H1 (cell line): ENCODE data around the gene HSPD1. TPM values are rescaled to one million over a fixed set of nuclear protein-coding genes. Genes with fewer than 3 reads are reported as not detected.

ENCODE experiments used
- CTCF ChIA-PET: fragments of 300-600 bp; sonication (Branson Sonifier 250); formaldehyde crosslinking; loops from one replicate; lab custom pipeline; 2021; ENCODE audit not compliant: partially characterized antibody; lab: Charles Lee
- POLR2A ChIA-PET: fragments of 300-600 bp; sonication (Branson Sonifier 250); formaldehyde crosslinking; loops from one replicate; lab custom pipeline; 2021; ENCODE audit warnings: inconsistent platforms; ENCODE audit not compliant: partially characterized antibody; lab: Charles Lee
- DNase-seq, 2 experiments: peaks; one replicate each; pipeline versions ENCODE4 v3.0.0 to v3.0.0-alpha.2; 2010 to 2022; ENCODE audit warnings: low spot score in 2 of 2, low read depth in 1 of 2, mixed read lengths in 1 of 2
- FAIRE-seq: peaks from 2 replicates; lab custom pipeline; 2011; peaks lifted over from hg19 to GRCh38; lab: Jason Lieb, UNC
- H2AFZ ChIP-seq: 2 replicates; pipeline ENCODE4 v1.8.1; 2012; ENCODE audit warnings: low read length, inconsistent platforms
- H2AK5ac ChIP-seq: 2 replicates; pipeline ENCODE4 v1.6.1; 2013; ENCODE audit warnings: low read depth, low read length
- H2BK120ac ChIP-seq: replicated peaks from 2 replicates; pipeline ENCODE3; 2013; ENCODE audit warnings: low read depth, low read length, inconsistent platforms
- H2BK12ac ChIP-seq: 2 replicates; pipeline ENCODE4 v1.6.1; 2013; ENCODE audit warnings: low read depth, low read length
- H2BK15ac ChIP-seq: 2 replicates; pipeline ENCODE4 v1.6.1; 2013; ENCODE audit warnings: low read length
- H2BK20ac ChIP-seq: 2 replicates; pipeline ENCODE4 v1.6.1; 2013; ENCODE audit warnings: low read length
- H2BK5ac ChIP-seq: 2 replicates; pipeline ENCODE4 v1.6.1; 2013; ENCODE audit warnings: low read depth, low read length
- H3K14ac ChIP-seq: 2 replicates; pipeline ENCODE4 v1.6.1; 2013; ENCODE audit warnings: inconsistent platforms; ENCODE audit not compliant: insufficient read length
- H3K18ac ChIP-seq: 2 replicates; pipeline ENCODE4 v1.6.1; 2013; ENCODE audit warnings: low read length; ENCODE audit errors: extremely low read depth
- H3K23ac ChIP-seq: 2 replicates; pipeline ENCODE4 v1.6.1; 2013; ENCODE audit warnings: inconsistent platforms; ENCODE audit not compliant: insufficient read length
- H3K23me2 ChIP-seq: 2 replicates; pipeline ENCODE4 v1.6.1; 2013; ENCODE audit warnings: low read depth, low read length
- H3K27ac ChIP-seq: 2 replicates; pipeline ENCODE4 v1.6.1; 2011; ENCODE audit warnings: low read depth, low read length, inconsistent platforms
- H3K27me3 ChIP-seq, 4 experiments: replicated peaks in 1 of 4; 1 replicate in 1 of 4; 2 replicates in 3 of 4; pipeline versions ENCODE4 v1.6.1 to v1.8.1; 2011 to 2013; ENCODE audit warnings: low read length in 3 of 4, mild to moderate bottlenecking in 3 of 4, inconsistent platforms in 2 of 4, mixed read lengths in 2 of 4, moderate library complexity in 1 of 4; ENCODE audit not compliant: control insufficient read depth in 3 of 4, insufficient read depth in 3 of 4; ENCODE audit errors: extremely low read depth in 1 of 4
- H3K36me3 ChIP-seq, 4 experiments: 2 replicates each; pipeline versions ENCODE4 v1.6.1 to v1.8.1; 2011 to 2013; ENCODE audit warnings: mild to moderate bottlenecking in 4 of 4, low read length in 3 of 4, moderate library complexity in 2 of 4, control low read depth in 1 of 4, inconsistent platforms in 1 of 4; ENCODE audit not compliant: insufficient read depth in 4 of 4, control insufficient read depth in 2 of 4
- H3K4ac ChIP-seq: replicated peaks from 2 replicates; pipeline ENCODE3; 2013; ENCODE audit warnings: low read length, low read depth, mixed read lengths, inconsistent platforms; ENCODE audit not compliant: insufficient read length
- H3K4me1 ChIP-seq, 4 experiments: replicated peaks in 1 of 4; 1 replicate in 1 of 4; 2 replicates in 3 of 4; pipeline versions ENCODE4 v1.6.1 to v1.8.1; 2011 to 2013; ENCODE audit warnings: low read length in 3 of 4, inconsistent platforms in 2 of 4, mixed read lengths in 1 of 4; ENCODE audit not compliant: insufficient read depth in 4 of 4, control insufficient read depth in 3 of 4
- H3K4me2 ChIP-seq, 2 experiments: 2 replicates each; pipeline versions ENCODE4 v1.6.1 to v1.8.1; 2011 to 2013; ENCODE audit warnings: low read depth in 2 of 2, low read length in 2 of 2, control low read depth in 1 of 2, inconsistent platforms in 1 of 2, mild to moderate bottlenecking in 1 of 2; ENCODE audit not compliant: insufficient read depth in 1 of 2
- H3K4me3 ChIP-seq, 4 experiments: fragments of 200-600, 300-600 bp in 1 of 4; sonication (generic), shearing (Covaris generic), sonication (Bioruptor Twin) in 1 of 4; 2 replicates each; pipeline versions ENCODE4 v1.5.1 to v1.8.1; 2011 to 2016; ENCODE audit warnings: low read length in 4 of 4, low read depth in 3 of 4, control low read depth in 2 of 4, inconsistent platforms in 2 of 4, mild to moderate bottlenecking in 2 of 4, mixed read lengths in 1 of 4, moderate library complexity in 1 of 4; ENCODE audit not compliant: insufficient read depth in 2 of 4; ENCODE audit errors: extremely low read depth in 1 of 4
- H3K56ac ChIP-seq: replicated peaks from 2 replicates; pipeline ENCODE3; 2013; ENCODE audit warnings: low read depth, mild to moderate bottlenecking, mixed read lengths, low read length, inconsistent platforms; ENCODE audit not compliant: insufficient read length
- H3K79me1 ChIP-seq: 2 replicates; pipeline ENCODE4 v1.6.1; 2013; ENCODE audit warnings: low read depth, low read length, control low read depth
- H3K79me2 ChIP-seq, 2 experiments: 2 replicates each; pipeline versions ENCODE4 v1.6.1 to v1.8.1; 2012 to 2013; ENCODE audit warnings: low read length in 2 of 2, mild to moderate bottlenecking in 2 of 2, inconsistent platforms in 1 of 2; ENCODE audit not compliant: insufficient read depth in 2 of 2, control insufficient read depth in 1 of 2
- H3K9ac ChIP-seq, 4 experiments: replicated peaks in 1 of 4; 1 replicate in 1 of 4; 2 replicates in 3 of 4; pipeline versions ENCODE4 v1.6.1 to v1.8.1; 2011 to 2013; ENCODE audit warnings: low read depth in 3 of 4, low read length in 3 of 4, control low read depth in 2 of 4, mild to moderate bottlenecking in 2 of 4, moderate library complexity in 2 of 4, inconsistent platforms in 1 of 4; ENCODE audit errors: extremely low read depth in 1 of 4
- H3K9me3 ChIP-seq, 2 experiments: 2 replicates each; pipeline versions ENCODE4 v1.6.1 to v1.8.1; 2012 to 2013; ENCODE audit warnings: mild to moderate bottlenecking in 2 of 2, moderate library complexity in 2 of 2, control low read depth in 1 of 2, inconsistent platforms in 1 of 2, low read depth in 1 of 2, low read length in 1 of 2, mixed read lengths in 1 of 2; ENCODE audit not compliant: insufficient read depth in 2 of 2
- H4K20me1 ChIP-seq, 2 experiments: replicated peaks in 1 of 2; 2 replicates each; pipeline versions ENCODE3 to v1.8.1; 2011 to 2013; ENCODE audit warnings: inconsistent platforms in 2 of 2, low read length in 2 of 2, mild to moderate bottlenecking in 1 of 2; ENCODE audit not compliant: insufficient read depth in 2 of 2, control insufficient read depth in 1 of 2
- H4K5ac ChIP-seq: 2 replicates; pipeline ENCODE4 v1.6.1; 2013; ENCODE audit warnings: low read length, low read depth, mixed read lengths, inconsistent platforms; ENCODE audit not compliant: insufficient read length
- H4K8ac ChIP-seq: 2 replicates; pipeline ENCODE4 v1.8.0; 2013; ENCODE audit warnings: mild to moderate bottlenecking, moderate library complexity, low read length, inconsistent platforms; ENCODE audit not compliant: insufficient read depth; ENCODE audit errors: extremely low read depth
- H4K91ac ChIP-seq: replicated peaks from 2 replicates; pipeline ENCODE3; 2013; ENCODE audit warnings: low read length, mixed read lengths, inconsistent platforms; ENCODE audit not compliant: insufficient read length
- HDAC2 ChIP-seq, 2 experiments: fragments of 300-600 bp in 1 of 2; sonication (generic) in 1 of 2; IDR thresholded peaks; 2 replicates each; pipeline ENCODE4 v1.6.1; 2011 to 2012; ENCODE audit warnings: low read depth in 2 of 2, low read length in 2 of 2, mild to moderate bottlenecking in 2 of 2, moderate library complexity in 2 of 2, borderline replicate concordance in 1 of 2, inconsistent platforms in 1 of 2
- POLR2AphosphoS5 ChIP-seq: IDR thresholded peaks from 2 replicates; pipeline ENCODE4 v1.6.1; 2011; ENCODE audit warnings: low read depth, low read length
- SIN3A ChIP-seq, 2 experiments: IDR thresholded peaks in 1 of 2; conservative IDR thresholded peaks in 1 of 2; 2 replicates each; pipeline ENCODE4 v1.6.1; 2011 to 2012; ENCODE audit warnings: low read length in 2 of 2, improper control_type of control experiment in 1 of 2, low read depth in 1 of 2, mild to moderate bottlenecking in 1 of 2
- SP1 ChIP-seq: IDR thresholded peaks from 2 replicates; pipeline ENCODE4 v1.6.1; 2011; ENCODE audit warnings: low read depth, low read length
- SP4 ChIP-seq: IDR thresholded peaks from 2 replicates; pipeline ENCODE4 v1.6.1; 2012; ENCODE audit warnings: low read length, inconsistent platforms
- TAF1 ChIP-seq: IDR thresholded peaks from 2 replicates; pipeline ENCODE4 v1.6.1; 2011; ENCODE audit warnings: mild to moderate bottlenecking, low read depth, low read length
- ZNF274 ChIP-seq: IDR thresholded peaks from 2 replicates; pipeline ENCODE4 v1.7.0; 2012; ENCODE audit warnings: low read length, borderline replicate concordance; ENCODE audit errors: extremely low read depth
- WGBS, 2 experiments: shearing (Covaris generic) in 1 of 2; methylation state at CpG; one replicate each; pipeline versions ENCODE4 v1.1.6 to v1.1.7; 2013 to 2015; ENCODE audit warnings: low lambda C conversion rate in 2 of 2, mixed read lengths in 2 of 2, inconsistent platforms in 1 of 2, low coverage in 1 of 2, missing lambda C conversion rate in 1 of 2; ENCODE audit not compliant: insufficient replicate concordance in 2 of 2, insufficient coverage in 1 of 2, insufficient read length in 1 of 2; ENCODE audit errors: extremely low coverage in 1 of 2, missing lambda C conversion rate in 1 of 2; 5-methylcytosine and 5-hydroxymethylcytosine counted together
- polyA plus RNA-seq, 7 experiments: library from polyadenylated mRNA; depleted of rRNA in 3 of 7; stranded (reverse) in 5 of 7; unstranded in 2 of 7; fragments of >200 nt in 5 of 7; fragments of 200-250 nt in 2 of 7; gene quantifications; 1 replicate in 5 of 7; 2 replicates in 1 of 7; 4 replicates in 1 of 7; pipeline versions ENCODE4 v1.2.1 to v1.2.3, GENCODE V29; 2011 to 2013; ENCODE audit warnings: missing spikeins in 2 of 7, mixed read lengths in 2 of 7
- total RNA-seq: library from RNA; stranded (reverse); fragmentation: NEBNext Ultra II Directional; extraction: Animal tissue kit (Norgen Biotek cat#: 25700); gene quantifications from 2 replicates; pipeline ENCODE4 v1.2.1, GENCODE V29; 2021
- TF ChIP-seq, protein P1 (sequence below): IDR thresholded peaks from 2 replicates; pipeline ENCODE4 v1.6.1; 2011; ENCODE audit warnings: low read depth, mild to moderate bottlenecking, low read length; ENCODE audit not compliant: insufficient read depth
- TF ChIP-seq, protein P2 (sequence below): IDR thresholded peaks from 2 replicates; pipeline ENCODE4 v1.6.1; 2012; ENCODE audit warnings: inconsistent platforms

The HSPD1 gene
- total and polyA plus RNA-seq, 2 of the 8 experiments (the other 6 are each of a cell fraction or from before 2014, with no cell fraction given): 221 to 1,108 TPM

DNA sequence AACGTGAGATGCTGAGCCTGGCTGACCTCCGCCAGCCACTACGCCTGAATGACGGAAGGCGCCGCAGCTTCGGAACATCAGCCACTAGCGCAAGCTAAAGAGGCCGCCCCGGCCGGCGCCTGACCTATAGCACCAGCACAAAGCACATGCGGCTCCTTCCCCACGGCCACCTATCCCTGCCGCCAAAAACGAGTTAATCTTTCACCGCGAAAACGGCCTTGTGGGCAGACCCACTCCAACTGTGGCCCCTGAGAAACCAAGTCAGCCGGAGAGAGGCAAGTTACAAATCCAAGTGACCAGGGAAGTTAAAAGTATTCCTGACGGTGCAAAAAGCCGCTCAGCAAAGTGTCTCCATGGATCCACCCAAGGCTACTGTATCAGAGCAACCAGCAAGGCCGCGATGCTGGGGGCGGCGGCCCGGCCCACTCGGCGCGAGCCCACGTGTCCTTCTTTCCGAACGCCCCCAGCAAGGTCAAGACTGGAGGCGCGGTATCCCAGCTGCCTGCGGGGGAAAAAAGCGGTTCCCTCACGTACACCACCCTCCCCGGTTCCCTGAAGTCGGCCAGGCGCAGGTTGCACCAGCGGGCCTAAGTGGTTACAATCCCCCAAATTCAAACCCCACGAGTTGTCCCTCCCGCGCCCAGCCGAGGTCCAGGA, 575 bp downstream of the HSPD1 start:
- peak overlapping the region; percentile 83 for H3K56ac ChIP-seq
- H3K14ac ChIP-seq: no peak overlapping the region
- H4K91ac ChIP-seq: peak overlapping the region; percentile 81
- H3K27me3 ChIP-seq: no peaks in the 10 kb centered on the region
- H3K18ac ChIP-seq: peak overlapping the region; percentile 13; the same call in 1 of the 2 replicates
- H3K79me1 ChIP-seq: 0 out of 2 replicates have a peak, but pooled peaks cover 2% of the 10 kb centered on the region
- H3K36me3 ChIP-seq: peaks cover 21 to 76% (median 49%) of the 10 kb centered on the region in 4 experiments
- peaks cover 2 to 7% (median 4%) of the 10 kb centered on the region in 4 experiments; a peak in 5 of 7 replicates for H3K4me1 ChIP-seq
- H2BK120ac ChIP-seq: no peak overlapping the region
- CTCF ChIA-PET: interaction anchor here (0.6 to 1.2 kb wide), 2 partner anchors 98 to 206 kb away, joined by 3 read pairs; partner anchors contain the start of gene MARS2
- peak overlapping the region; percentile 61 to 66 for H3K4me2 ChIP-seq
- peak overlapping the region; percentile 93; the same call in 1 of the 2 replicates for H2BK5ac ChIP-seq
- peak overlapping the region; percentile 85 for H3K4ac ChIP-seq
- peak overlapping the region; percentile 85 to 94 (median 90) for H3K4me3 ChIP-seq
- H3K27ac ChIP-seq: peak overlapping the region; percentile 92
- peak overlapping the region; percentile 80 to 94 (median 88) for H3K9ac ChIP-seq
- peaks cover 4% of the 10 kb centered on the region; the same call in 1 of the 2 replicates for H3K23me2 ChIP-seq
- WGBS, 2 experiments: 2% methylated on average over 45 of the region's 46 CpGs; no CpG with 5 or more reads in 1 of the 2 experiments
- no peaks in the 10 kb centered on the region for H3K9me3 ChIP-seq
- H2AK5ac ChIP-seq: no peak overlapping the region
- peak overlapping the region; percentile 49 for H4K5ac ChIP-seq
- H2AFZ ChIP-seq: no peak overlapping the region
- POLR2A ChIA-PET: interaction anchor here (0.6 to 15.2 kb wide), 38 partner anchors 8 to 207 kb away, joined by 3 to 270 read pairs (median 4); partner anchors contain the start of genes COQ10B, MARS2, MOB4 and RFTN2
- peak in 1 of 2 experiments; percentile 61 for DNase-seq
- H4K20me1 ChIP-seq: peaks cover 11 to 18% of the 10 kb centered on the region in 2 experiments
- H4K8ac ChIP-seq: peak overlapping the region; percentile 96
- H2BK12ac ChIP-seq: no peak overlapping the region; the same call in 1 of the 2 replicates
- peaks cover 50 to 90% of the 10 kb centered on the region in 2 experiments for H3K79me2 ChIP-seq
- H2BK15ac ChIP-seq: no peak overlapping the region
- FAIRE-seq: no peak
- H3K23ac ChIP-seq: no peak overlapping the region
- peak overlapping the region; percentile 13; the same call in 1 of the 2 replicates for H2BK20ac ChIP-seq
- TF ChIP-seq POLR2AphosphoS5 (peak; percentile 33; the same call in 1 of the 2 replicates), SP4 (no peak; the same call in 1 of the 2 replicates), ZNF274 (no peak), SIN3A (conservative IDR thresholded peaks at IDR 0.05 in 1 of 2, IDR thresholded peaks at IDR 0.05 in 1 of 2; ENCODE audit: low read depth in 1 of 2, low read length in 2 of 2) (peak in 1 of 2 experiments; percentile 27; a peak in 2 of 4 replicates), SP1 (no peak), TAF1 (peak; percentile 54; the same call in 1 of the 2 replicates), HDAC2 (IDR thresholded peaks at IDR 0.05; ENCODE audit: borderline replicate concordance in 1 of 2, low read depth in 2 of 2, low read length in 2 of 2) (0 out of 4 replicates have a peak, but pooled peaks of 1 of the 2 experiments have one; percentile 89)
- TF ChIP-seq, protein P1, sequence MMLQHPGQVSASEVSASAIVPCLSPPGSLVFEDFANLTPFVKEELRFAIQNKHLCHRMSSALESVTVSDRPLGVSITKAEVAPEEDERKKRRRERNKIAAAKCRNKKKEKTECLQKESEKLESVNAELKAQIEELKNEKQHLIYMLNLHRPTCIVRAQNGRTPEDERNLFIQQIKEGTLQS: no peak
- TF ChIP-seq, protein P2, sequence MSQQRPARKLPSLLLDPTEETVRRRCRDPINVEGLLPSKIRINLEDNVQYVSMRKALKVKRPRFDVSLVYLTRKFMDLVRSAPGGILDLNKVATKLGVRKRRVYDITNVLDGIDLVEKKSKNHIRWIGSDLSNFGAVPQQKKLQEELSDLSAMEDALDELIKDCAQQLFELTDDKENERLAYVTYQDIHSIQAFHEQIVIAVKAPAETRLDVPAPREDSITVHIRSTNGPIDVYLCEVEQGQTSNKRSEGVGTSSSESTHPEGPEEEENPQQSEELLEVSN: peak; percentile 61
